HT1080 (cell line): ENCODE results near the gene CCDC83. TPM values are rescaled to one million over a fixed set of nuclear protein-coding genes. Genes with fewer than 3 reads are reported as not detected.
A peak's percentile ranks its signal among the peaks of the same experiment; 100 is the strongest.
"Not testable (repeated sequence)": the region's sequence is repeated elsewhere in the genome, so short reads cannot be mapped to it uniquely, and the experiment has no call there.

ENCODE experiments used
- DNase-seq: peaks from one replicate; pipeline ENCODE4 v3.0.0-alpha.2; 2015; ENCODE audit warnings: low read depth
- total RNA-seq: library from RNA; depleted of rRNA; stranded (reverse); fragments of >200 nt; shearing (Covaris generic); gene quantifications from 2 replicates; pipeline ENCODE4 v1.2.3, GENCODE V29; 2014

Gene CCDC83
- total RNA-seq, 1 experiment from 2014 or later: not detected

- no peak for DNase-seq
Measured at GRCh38 chr11:85835263-85835662, 19.9 kb upstream of the CCDC83 start.

GRCh38 chr11:85835729-85836128 is 19.5 kb upstream of the CCDC83 start:
- no peak for DNase-seq

DNA sequence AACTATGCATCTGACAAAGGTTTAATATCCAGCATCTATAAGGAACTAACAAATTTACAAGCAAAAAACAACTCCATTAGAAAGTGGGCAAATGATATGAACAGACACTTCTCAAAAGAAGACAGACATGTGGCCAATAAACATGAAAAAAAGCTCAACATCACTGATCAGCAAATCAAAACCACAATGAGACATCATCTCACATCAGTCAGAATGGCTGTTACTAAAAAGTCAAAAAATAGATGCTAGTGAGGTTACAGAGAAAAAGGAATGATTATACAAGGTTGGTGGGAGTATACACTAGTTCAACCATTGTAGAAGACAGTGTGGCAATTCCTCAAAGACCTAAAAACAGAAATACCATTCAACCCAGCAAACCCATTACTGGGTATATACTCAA is 14.3 kb upstream of the CCDC83 start:
- DNase-seq: not testable (repeated sequence)

- DNase-seq: no peak
Measured at GRCh38 chr11:85843929-85844328, 11.3 kb upstream of the CCDC83 start.

DNA sequence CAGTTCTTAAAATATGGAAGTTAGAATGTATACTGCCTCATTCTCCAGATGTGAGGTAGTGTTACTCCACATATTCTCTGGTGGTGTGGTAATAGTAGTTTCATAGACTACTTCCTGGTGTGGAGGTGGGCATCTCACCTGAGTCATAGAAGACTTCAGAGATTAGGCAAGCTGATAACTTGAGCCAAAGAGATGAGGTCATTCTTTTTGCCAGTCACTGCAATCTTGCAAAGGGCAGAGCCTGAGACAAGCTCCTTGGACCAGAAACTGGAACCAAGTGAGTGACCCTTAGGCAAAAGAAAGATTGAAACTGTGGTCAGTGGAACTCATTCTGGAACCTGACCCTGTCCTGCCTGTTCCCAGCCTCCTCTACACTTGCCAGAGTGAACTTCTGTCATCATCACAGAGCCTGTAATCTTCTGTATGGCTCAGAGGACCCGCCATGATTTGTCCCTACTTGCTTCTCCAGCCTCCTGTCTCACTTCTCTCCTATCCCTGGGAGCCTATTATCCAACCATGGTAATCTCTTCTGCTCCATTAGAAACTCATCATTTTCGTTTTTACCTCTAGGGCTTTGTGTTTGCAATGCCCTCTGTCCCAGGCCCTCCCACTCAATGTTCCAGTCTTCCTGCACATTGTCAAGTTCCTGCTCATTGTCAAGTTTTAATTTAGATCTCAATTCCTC is 10.6 kb upstream of the CCDC83 start:
- peak; percentile 75 for DNase-seq

DNA sequence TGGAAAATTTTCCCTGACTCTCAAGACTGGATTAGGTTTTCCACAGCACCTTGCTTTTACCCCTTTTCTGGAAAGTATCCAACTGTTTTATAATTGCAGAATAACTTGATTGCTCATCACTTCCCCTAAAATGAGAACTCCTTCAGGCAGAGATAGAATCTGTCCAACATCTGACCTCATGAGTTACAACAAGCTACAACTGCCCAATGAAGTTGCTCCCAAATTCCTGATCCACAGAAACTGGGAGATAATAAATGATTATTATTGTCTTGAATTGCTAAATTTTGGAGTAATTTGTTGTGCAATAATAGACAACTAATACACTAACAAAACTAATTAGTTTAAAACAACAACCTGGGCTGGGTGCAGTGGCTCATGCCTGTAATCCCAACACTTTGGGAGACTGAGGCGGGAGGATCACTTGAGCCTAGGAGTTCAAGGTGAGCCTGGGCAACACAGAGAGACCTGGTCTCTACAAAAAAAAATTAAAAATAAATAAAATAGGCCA is 10.0 kb upstream of the CCDC83 start:
- DNase-seq: peak; percentile 49

DNA sequence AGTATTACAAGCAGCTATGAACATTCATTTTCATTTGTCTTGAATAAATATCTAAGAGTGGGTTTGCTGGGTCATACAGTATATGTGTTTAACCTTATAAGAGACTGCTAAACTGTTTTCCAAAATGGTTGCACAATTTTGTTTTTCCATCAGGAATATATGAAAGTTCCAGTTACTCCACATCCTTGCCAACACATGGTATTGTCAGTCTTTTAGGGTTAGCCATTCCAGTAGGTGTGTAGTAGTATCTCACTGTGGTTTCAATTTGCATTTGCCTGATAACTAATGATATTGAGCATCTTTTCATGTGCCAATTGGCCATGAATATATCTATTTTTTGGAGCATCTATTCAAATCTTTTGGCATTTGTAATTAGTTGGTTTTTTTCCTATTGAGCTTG is 7.7 kb upstream of the CCDC83 start:
- DNase-seq: no peak

DNA sequence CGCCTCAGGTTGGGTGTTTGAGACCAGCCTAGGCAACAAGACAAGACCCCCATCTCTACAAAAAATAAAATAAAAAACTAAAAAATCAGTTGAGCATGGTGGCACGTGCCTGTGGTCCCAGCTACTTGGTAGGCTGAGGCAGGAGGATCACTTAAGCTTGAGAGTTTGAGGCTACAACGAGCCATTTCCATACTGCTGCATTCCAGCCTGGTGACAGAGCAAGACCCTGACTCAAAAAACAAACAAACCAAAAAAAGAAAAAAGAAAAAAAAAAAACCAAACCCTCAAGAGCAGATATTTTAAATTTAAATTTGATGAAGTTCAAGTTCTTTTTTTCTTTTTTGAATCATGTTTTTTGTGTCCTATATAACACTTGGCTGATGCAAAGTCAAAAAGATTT is 7.2 kb upstream of the CCDC83 start:
- DNase-seq: peak; percentile 48

DNA sequence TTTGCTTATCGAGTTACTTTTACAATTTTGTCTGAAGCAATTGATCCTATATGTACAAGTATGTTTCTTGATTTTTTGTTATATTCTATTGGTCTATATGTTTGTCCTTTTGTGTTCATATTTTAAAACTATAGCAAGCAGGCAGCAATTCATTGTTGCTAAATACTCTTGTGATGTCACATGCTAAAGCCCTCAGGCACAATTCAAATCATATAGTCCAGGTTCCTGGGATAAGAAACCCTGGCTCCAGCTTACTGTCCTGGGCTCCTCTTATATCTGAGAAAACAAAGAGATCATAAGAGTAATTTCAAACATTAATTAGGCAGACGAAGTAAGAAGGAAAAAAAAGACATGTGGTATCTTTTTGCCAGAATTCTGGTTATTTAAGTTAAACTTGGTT is 6.6 kb upstream of the CCDC83 start:
- no peak for DNase-seq

GRCh38 chr11:85852754-85853153 is 2.4 kb upstream of the CCDC83 start:
- DNase-seq: not testable (repeated sequence)

DNA sequence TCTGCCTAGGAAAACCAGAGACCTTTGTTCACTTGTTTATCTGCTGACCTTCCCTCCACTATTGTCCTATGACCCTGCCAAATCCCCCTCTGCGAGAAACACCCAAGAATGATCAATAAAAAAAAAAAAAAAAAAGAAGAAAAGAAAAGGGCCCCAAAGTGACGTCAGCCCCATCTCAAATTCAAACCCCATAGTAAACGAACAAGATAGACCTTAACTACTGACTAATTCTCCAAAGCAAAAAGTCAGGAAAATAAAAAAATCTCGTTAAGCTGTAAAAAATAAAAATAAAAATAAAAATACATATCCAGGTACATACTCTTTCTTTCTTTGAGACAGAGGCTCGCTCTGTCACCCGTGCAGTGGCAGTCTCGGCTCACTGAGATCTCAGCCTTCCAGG is 1.6 kb upstream of the CCDC83 start:
- DNase-seq: not testable (repeated sequence)

- DNase-seq: no peak
Measured at GRCh38 chr11:85854212-85854556, 999 bp upstream of the CCDC83 start.

GRCh38 chr11:85854557-85855340 is 434 bp upstream of the CCDC83 start:
- peak; percentile 93 for DNase-seq

- no peak for DNase-seq
Measured at GRCh38 chr11:85857098-85857497, 1.9 kb downstream of the CCDC83 start.

DNA sequence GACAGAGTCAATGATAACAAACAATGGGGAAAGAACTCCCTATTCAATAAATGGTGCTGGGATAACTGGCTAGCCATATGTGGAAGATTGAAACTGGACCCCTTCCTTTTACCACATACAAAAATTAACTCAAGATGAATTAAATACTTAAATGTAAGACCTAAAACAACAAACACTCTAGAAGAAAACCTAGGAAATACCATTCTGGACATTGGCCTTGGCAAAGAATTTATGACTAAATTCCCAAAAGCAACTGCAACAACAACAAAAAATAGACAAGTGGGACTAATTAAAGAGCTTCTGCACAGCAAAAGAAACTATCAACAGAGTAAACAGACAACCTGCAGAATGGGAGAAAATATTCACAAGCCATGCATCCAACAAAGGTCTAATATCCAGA is 4.4 kb downstream of the CCDC83 start:
- DNase-seq: not testable (repeated sequence)

DNA sequence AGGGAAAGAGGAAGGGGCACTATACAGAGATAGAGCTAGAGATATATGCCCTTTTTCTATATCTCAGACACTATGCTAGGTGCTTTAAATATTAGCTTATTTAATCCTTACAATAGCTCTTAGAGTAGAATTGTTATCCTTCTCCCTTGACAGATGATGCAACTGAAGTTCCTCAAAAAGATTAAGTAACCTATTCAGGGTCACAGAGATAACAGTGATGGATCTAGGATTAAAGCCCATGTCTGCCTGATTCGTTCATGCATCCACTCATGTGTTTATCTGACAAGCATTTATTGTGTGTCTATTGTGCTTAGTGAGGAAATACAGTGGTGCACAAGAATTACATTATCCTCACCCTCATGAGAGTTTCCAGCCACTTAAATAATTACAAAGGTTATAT is 8.7 kb downstream of the CCDC83 start:
- DNase-seq: no peak

- DNase-seq: no peak
Measured at GRCh38 chr11:85866137-85866827, 11.1 kb downstream of the CCDC83 start.

DNA sequence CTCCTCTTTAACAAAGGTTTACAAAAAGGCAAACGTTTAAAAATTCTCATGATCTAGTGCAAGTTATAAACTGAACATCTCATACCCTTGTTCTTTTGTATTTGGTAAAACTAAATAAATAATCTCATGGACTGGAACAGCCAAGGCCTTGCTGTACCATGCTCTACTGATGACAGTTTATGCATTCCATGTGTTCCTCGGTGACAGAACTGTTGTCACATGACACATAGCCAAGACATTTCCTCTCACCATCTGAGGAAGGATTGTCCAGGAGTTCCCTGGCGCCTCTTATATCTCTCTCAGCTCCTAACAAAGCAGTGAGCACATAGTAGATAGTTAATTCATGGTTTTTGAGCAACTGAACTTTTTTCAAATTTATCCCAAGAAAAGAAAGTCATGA is 12.6 kb downstream of the CCDC83 start:
- peak; percentile 52 for DNase-seq

DNA sequence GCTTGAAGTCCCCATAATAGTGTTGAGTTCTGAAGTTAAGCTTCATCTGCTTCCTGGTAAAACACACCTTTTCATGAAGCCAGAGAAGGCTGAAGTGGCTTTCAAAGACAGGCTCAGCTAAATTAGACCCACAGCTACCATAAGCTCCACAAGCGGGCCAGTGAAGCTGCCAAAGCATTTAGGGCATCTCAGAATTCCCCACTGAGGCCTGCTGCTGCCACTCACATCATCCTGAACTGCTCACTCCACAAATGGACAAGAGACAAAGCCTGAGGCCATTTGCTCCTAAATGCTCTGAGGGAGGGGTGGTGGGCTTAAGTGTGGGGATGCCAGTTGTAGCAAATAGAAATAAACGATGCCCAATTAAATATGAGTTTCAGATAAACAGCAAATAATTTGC is 14.6 kb downstream of the CCDC83 start:
- no peak for DNase-seq

- no peak for DNase-seq
Measured at GRCh38 chr11:85874265-85874664, 19.1 kb downstream of the CCDC83 start.

- DNase-seq: peak; percentile 47
Measured at GRCh38 chr11:85875505-85875904, 20.3 kb downstream of the CCDC83 start.

- peak; percentile 14 for DNase-seq
Measured at GRCh38 chr11:85884581-85885021, 29.4 kb downstream of the CCDC83 start.
